Osteocyte (in vitro differentiated cells): ENCODE data around the gene LAMA5. TPM values are rescaled to one million over a fixed set of nuclear protein-coding genes. Genes with fewer than 3 reads are reported as not detected.

Experiments used
- DNase-seq: peaks from one replicate; pipeline ENCODE4 v3.0.0; 2021; ENCODE audit warnings: mixed read lengths; ENCODE audit not compliant: unreplicated experiment; ENCODE audit errors: extremely low spot score
- H3K27ac Mint-ChIP-seq: one replicate; pipeline ENCODE4 v1.8.0; 2021; ENCODE audit warnings: mild to moderate bottlenecking, mixed read lengths; ENCODE audit not compliant: unreplicated experiment
- H3K27me3 Mint-ChIP-seq: one replicate; pipeline ENCODE4 v1.8.0; 2021; ENCODE audit warnings: mixed read lengths; ENCODE audit not compliant: unreplicated experiment
- H3K36me3 Mint-ChIP-seq: one replicate; pipeline ENCODE4 v1.8.0; 2021; ENCODE audit warnings: mixed read lengths; ENCODE audit not compliant: unreplicated experiment
- H3K4me1 Mint-ChIP-seq: one replicate; pipeline ENCODE4 v1.8.0; 2021; ENCODE audit warnings: mixed read lengths; ENCODE audit not compliant: unreplicated experiment
- H3K4me3 Mint-ChIP-seq: one replicate; pipeline ENCODE4 v1.8.0; 2021; ENCODE audit warnings: mild to moderate bottlenecking, moderate library complexity, mixed read lengths; ENCODE audit not compliant: unreplicated experiment
- H3K9me3 Mint-ChIP-seq: one replicate; pipeline ENCODE4 v1.8.0; 2021; ENCODE audit warnings: mixed read lengths; ENCODE audit not compliant: unreplicated experiment
- total RNA-seq: library from RNA; stranded (reverse); gene quantifications from 2 replicates; pipeline ENCODE4 v1.2.1, GENCODE V29; 2021
- TF ChIP-seq, protein P1 (sequence below): fragments of 200-600 bp; sonication (generic); IDR thresholded peaks from 2 replicates; pipeline ENCODE4 v1.5.0; 2021; ENCODE audit warnings: antibody characterized with exemption, mild to moderate bottlenecking, moderate library complexity

Gene LAMA5
- total RNA-seq, 1 donor from 2014 or later: 201 TPM

DNA sequence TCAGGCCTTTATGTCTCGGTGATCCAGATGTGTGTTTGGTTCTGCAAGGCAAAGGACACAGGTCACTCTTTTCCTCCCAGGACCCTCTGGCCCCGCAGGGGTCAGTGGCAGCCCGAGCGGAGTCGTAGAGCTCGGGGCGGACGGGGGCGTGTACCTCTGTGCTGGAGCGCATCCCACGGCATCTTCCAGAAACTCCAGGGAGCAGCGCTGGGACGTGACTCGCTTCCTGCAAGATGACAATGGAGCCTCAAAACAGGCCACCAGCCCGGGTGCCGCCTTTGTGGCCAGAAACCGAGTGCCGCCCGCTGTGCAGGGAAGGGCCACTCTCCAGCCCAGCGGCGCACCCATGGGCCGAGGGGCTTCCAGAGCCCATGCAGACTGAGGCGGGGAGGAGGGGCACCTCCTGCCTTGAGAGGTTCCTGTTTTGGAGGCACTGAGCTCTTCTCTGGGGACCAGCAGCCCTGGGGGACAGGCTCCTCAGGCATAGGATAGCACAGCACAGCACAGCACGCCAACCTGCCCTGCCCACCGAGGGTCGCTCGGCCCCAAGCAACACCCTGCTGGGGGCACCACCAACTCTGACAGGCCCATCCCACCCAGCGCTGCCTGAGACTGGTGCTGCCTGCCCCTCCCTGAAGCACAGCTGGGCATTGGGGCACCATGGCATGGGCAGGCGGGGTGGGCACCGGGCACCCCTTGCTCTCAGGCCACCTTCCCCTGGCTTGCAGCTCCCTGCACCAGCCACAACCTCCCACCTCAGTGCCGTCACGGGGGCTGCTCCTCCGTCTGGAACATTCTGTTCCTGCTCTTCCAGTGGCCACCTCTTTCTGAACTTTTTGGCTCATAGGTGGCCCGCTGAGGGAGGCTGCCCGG is 29.5 kb upstream of the LAMA5 start:
- H3K9me3 Mint-ChIP-seq: no peaks in the 10 kb centered on the region
- H3K4me1 Mint-ChIP-seq: no peaks in the 10 kb centered on the region
- H3K27me3 Mint-ChIP-seq: no peaks in the 10 kb centered on the region
- no peak overlapping the region for H3K4me3 Mint-ChIP-seq
- no peak overlapping the region for H3K27ac Mint-ChIP-seq
- TF ChIP-seq, protein P1, sequence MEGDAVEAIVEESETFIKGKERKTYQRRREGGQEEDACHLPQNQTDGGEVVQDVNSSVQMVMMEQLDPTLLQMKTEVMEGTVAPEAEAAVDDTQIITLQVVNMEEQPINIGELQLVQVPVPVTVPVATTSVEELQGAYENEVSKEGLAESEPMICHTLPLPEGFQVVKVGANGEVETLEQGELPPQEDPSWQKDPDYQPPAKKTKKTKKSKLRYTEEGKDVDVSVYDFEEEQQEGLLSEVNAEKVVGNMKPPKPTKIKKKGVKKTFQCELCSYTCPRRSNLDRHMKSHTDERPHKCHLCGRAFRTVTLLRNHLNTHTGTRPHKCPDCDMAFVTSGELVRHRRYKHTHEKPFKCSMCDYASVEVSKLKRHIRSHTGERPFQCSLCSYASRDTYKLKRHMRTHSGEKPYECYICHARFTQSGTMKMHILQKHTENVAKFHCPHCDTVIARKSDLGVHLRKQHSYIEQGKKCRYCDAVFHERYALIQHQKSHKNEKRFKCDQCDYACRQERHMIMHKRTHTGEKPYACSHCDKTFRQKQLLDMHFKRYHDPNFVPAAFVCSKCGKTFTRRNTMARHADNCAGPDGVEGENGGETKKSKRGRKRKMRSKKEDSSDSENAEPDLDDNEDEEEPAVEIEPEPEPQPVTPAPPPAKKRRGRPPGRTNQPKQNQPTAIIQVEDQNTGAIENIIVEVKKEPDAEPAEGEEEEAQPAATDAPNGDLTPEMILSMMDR: no peak
- no peak for DNase-seq
- peaks cover 1% of the 10 kb centered on the region for H3K36me3 Mint-ChIP-seq

DNA sequence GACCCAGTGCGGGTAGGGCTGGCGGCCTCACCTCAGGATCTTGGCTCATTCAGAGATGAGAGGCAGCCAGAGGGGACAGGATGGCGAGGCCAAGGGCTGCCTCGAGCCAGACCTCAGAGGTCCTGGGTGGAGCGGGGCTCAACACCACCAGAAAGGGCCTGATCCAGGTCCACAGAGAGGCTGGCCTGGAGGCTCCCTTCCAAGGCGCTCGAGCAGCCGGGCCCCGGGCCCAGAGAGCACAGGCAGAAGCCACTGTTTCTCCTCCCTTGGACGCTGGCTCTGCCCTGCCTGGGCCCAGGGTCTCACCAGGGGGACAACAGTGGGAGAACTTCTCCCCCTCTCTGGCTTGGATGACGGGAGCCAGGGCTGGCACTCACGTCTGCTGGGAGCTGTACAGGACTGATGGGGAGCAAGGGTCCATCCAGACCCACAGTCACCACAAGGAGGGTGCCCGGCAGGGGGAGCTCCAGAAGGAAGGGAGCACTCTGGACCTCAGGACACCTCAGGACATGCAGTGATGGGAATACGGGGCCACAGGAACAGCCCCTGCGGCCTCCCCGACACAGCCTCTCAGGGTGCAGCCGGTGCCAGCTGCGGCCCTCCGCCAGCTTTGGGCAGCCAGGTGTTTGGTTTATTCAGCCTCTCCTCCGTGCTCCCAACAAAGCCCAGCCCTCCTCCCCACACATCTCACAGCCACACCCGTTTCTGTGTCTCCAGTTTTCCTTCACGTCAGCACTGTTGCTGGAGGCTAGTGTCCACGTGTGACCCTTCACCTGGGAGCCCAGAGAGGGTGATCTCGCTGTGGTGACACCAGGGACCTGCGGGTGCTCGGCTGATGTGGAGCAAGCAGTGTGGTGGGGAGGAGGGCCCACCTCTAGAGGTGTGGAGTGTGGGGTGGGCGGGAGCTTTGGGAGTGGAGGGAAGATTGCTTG is 28.5 kb upstream of the LAMA5 start:
- no peaks in the 10 kb centered on the region for H3K9me3 Mint-ChIP-seq
- no peak overlapping the region for H3K4me3 Mint-ChIP-seq
- H3K36me3 Mint-ChIP-seq: peaks cover 1% of the 10 kb centered on the region
- TF ChIP-seq, protein P1: no peak
- no peaks in the 10 kb centered on the region for H3K27me3 Mint-ChIP-seq
- H3K4me1 Mint-ChIP-seq: no peaks in the 10 kb centered on the region
- no peak overlapping the region for H3K27ac Mint-ChIP-seq
- DNase-seq: no peak

- Mint-ChIP-seq H3K9me3 (no peaks in the 10 kb centered on the region), H3K4me1 (no peaks in the 10 kb centered on the region), H3K36me3 (peaks cover 1% of the 10 kb centered on the region), H3K27me3 (no peaks in the 10 kb centered on the region), H3K27ac (no peak overlapping the region), H3K4me3 (no peak overlapping the region)
- TF ChIP-seq, protein P1: no peak
- no peak for DNase-seq
These were observed 27.4 kb upstream of the LAMA5 start for GRCh38 chr20:62394248-62395245.

GRCh38 chr20:62393830-62394229 is 26.7 kb upstream of the LAMA5 start:
- DNase-seq: no peak
- H3K9me3 Mint-ChIP-seq: no peaks in the 10 kb centered on the region
- peaks cover 3% of the 10 kb centered on the region for H3K36me3 Mint-ChIP-seq
- H3K4me3 Mint-ChIP-seq: no peak overlapping the region
- H3K27me3 Mint-ChIP-seq: no peaks in the 10 kb centered on the region
- TF ChIP-seq, protein P1: no peak
- H3K4me1 Mint-ChIP-seq: no peaks in the 10 kb centered on the region
- no peak overlapping the region for H3K27ac Mint-ChIP-seq
